ENCODE data around the gene COL6A5. TPM values are rescaled to one million over a fixed set of nuclear protein-coding genes. Genes with fewer than 3 reads are reported as not detected.

The COL6A5 gene
- total and polyA plus RNA-seq, 2 of the 13 experiments (the other 11 are each of a cell fraction or from before 2014, with no cell fraction given), result not detected

DNA sequence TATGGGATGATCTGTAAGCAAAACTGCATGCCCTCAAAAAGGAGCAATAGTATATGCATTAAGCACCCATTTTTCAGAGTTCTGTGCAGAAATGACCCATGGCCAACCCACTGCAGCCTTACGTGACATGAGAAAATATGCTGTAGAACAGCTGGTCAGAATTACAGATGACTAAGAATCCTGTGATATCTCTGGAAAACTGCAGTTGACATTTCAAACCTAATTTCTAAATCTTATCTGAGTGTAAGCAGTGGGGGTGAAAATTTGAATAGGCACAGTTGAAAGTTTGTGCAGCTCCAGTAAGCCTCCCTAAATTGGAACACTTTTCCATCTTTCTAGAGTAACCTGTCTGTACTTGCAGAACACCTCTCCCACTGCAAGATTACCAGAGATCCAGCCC, 142.8 kb downstream of the COL6A5 start (continued):
- TF ChIP-seq, protein P1, sequence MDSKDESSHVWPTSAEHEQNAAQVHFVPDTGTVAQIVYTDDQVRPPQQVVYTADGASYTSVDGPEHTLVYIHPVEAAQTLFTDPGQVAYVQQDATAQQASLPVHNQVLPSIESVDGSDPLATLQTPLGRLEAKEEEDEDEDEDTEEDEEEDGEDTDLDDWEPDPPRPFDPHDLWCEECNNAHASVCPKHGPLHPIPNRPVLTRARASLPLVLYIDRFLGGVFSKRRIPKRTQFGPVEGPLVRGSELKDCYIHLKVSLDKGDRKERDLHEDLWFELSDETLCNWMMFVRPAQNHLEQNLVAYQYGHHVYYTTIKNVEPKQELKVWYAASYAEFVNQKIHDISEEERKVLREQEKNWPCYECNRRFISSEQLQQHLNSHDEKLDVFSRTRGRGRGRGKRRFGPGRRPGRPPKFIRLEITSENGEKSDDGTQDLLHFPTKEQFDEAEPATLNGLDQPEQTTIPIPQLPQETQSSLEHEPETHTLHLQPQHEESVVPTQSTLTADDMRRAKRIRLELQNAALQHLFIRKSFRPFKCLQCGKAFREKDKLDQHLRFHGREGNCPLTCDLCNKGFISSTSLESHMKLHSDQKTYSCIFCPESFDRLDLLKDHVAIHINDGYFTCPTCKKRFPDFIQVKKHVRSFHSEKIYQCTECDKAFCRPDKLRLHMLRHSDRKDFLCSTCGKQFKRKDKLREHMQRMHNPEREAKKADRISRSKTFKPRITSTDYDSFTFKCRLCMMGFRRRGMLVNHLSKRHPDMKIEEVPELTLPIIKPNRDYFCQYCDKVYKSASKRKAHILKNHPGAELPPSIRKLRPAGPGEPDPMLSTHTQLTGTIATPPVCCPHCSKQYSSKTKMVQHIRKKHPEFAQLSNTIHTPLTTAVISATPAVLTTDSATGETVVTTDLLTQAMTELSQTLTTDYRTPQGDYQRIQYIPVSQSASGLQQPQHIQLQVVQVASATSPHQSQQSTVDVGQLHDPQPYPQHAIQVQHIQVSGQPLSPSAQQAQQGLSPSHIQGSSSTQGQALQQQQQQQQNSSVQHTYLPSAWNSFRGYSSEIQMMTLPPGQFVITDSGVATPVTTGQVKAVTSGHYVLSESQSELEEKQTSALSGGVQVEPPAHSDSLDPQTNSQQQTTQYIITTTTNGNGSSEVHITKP (CRISPR knock-in tag; IDR thresholded peaks at IDR 0.05; ENCODE audit: low read depth), result no peak
- no peak for TF ChIP-seq REL (CRISPR knock-in tag; conservative IDR thresholded peaks at IDR 0.05)
- no peak for TF ChIP-seq TCF12 (IDR thresholded peaks at IDR 0.05)
- no peak for TF ChIP-seq TCF12 (CRISPR knock-in tag; IDR thresholded peaks at IDR 0.05)

DNA sequence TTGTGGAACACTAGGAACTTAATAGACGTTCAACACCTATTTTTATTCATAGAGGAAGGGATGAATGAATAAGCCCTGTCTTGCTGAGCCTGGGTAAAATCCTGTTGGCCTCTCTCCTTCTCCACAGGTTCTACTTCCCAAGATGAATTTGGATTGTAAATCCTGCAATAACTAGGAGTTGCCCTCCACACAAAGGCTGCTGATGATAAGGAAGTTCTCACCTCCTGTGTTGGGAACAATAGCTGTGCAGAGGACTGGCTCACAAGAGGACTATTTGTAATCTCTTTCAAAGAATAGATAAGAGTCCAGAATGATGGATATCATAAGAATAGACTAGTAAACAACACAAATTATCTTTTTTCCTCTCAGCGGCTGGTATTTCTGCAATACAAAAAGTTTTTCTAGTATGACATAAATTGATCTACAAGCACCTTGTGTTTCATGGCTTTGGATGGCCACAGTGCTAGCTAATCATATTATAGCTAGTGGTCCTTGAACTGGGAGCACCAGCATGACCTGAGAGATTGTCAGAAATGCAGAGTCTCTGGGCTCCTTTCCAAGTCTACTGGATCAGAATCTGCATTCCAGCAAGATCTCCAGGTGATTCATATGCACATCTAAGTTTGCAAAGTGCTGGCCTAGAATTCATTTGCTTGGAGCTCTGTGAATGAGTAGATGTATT, 143.4 kb downstream of the COL6A5 start:
- Histone ChIP-seq H3K27me3 (ENCODE audit: control insufficient read depth in 1 of 2, insufficient read depth in 2 of 2, low read length in 2 of 2) (peaks cover 0 to 2% of the 10 kb centered on the region in 2 experiments; a peak in 1 of 5 replicates), H3K4me3 (replicated peaks in 1 of 3; ENCODE audit: insufficient read depth in 1 of 3, low read depth in 2 of 3, low read length in 3 of 3) (no peak overlapping the region), H3K9me3 (ENCODE audit: low read length) (no peaks in the 10 kb centered on the region), H2AFZ (ENCODE audit: low read length) (no peak overlapping the region), H4K20me1 (ENCODE audit: insufficient read depth, low read length) (no peaks in the 10 kb centered on the region), H3K36me3 (replicated peaks in 1 of 2; ENCODE audit: control insufficient read depth in 1 of 2, insufficient read depth in 2 of 2, low read length in 2 of 2) (no peaks in the 10 kb centered on the region), H3K27ac (ENCODE audit: extremely low read length, insufficient read depth, low read length) (no peak overlapping the region), H3K4me1 (ENCODE audit: insufficient read depth, low read length) (no peaks in the 10 kb centered on the region), H3K4me2 (ENCODE audit: low read depth, low read length) (no peak overlapping the region), H3K79me2 (ENCODE audit: insufficient read depth, low read length) (no peaks in the 10 kb centered on the region), H3K9ac (ENCODE audit: insufficient read depth, low read depth, low read length) (no peak overlapping the region)
- ChIA-PET CTCF (ENCODE audit: low intra/inter-chr PET ratio, low total read pairs) (no interaction called here), POLR2A (no interaction called here)
- in situ Hi-C loops (cut with HindIII; ENCODE audit: extremely low pct_ligation_motif_present, low pct_unique_long_range_greater_than_20kb), result no loop called here
- ATAC-seq (no peak), FAIRE-seq (no peak), DNase-seq (ENCODE audit: low spot score) (no peak)
- intact Hi-C loops (cut with micrococcal nuclease; ENCODE audit: unreplicated experiment), result no loop called here
- whole genome bisulfite sequencing (ENCODE audit: low lambda C conversion rate), result 0% methylated on average over 2 of the region's 2 CpGs
- TF ChIP-seq HDAC2 (CRISPR knock-in tag; IDR thresholded peaks at IDR 0.05), result no peak
- TF ChIP-seq ZFP1 (CRISPR knock-in tag; IDR thresholded peaks at IDR 0.05), result no peak
- TF ChIP-seq, protein P2, sequence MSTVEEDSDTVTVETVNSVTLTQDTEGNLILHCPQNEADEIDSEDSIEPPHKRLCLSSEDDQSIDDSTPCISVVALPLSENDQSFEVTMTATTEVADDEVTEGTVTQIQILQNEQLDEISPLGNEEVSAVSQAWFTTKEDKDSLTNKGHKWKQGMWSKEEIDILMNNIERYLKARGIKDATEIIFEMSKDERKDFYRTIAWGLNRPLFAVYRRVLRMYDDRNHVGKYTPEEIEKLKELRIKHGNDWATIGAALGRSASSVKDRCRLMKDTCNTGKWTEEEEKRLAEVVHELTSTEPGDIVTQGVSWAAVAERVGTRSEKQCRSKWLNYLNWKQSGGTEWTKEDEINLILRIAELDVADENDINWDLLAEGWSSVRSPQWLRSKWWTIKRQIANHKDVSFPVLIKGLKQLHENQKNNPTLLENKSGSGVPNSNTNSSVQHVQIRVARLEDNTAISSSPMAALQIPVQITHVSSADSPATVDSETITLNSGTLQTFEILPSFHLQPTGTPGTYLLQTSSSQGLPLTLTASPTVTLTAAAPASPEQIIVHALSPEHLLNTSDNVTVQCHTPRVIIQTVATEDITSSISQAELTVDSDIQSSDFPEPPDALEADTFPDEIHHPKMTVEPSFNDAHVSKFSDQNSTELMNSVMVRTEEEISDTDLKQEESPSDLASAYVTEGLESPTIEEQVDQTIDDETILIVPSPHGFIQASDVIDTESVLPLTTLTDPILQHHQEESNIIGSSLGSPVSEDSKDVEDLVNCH (CRISPR knock-in tag; IDR thresholded peaks at IDR 0.05), result no peak
- no peak for TF ChIP-seq ZNF10 (CRISPR knock-in tag; IDR thresholded peaks at IDR 0.05; ENCODE audit: borderline replicate concordance, low read depth)
- no peak for TF ChIP-seq FOXC1 (CRISPR knock-in tag; IDR thresholded peaks at IDR 0.05; ENCODE audit: borderline replicate concordance)
- TF ChIP-seq, protein P3, sequence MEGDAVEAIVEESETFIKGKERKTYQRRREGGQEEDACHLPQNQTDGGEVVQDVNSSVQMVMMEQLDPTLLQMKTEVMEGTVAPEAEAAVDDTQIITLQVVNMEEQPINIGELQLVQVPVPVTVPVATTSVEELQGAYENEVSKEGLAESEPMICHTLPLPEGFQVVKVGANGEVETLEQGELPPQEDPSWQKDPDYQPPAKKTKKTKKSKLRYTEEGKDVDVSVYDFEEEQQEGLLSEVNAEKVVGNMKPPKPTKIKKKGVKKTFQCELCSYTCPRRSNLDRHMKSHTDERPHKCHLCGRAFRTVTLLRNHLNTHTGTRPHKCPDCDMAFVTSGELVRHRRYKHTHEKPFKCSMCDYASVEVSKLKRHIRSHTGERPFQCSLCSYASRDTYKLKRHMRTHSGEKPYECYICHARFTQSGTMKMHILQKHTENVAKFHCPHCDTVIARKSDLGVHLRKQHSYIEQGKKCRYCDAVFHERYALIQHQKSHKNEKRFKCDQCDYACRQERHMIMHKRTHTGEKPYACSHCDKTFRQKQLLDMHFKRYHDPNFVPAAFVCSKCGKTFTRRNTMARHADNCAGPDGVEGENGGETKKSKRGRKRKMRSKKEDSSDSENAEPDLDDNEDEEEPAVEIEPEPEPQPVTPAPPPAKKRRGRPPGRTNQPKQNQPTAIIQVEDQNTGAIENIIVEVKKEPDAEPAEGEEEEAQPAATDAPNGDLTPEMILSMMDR (CRISPR knock-in tag; IDR thresholded peaks at IDR 0.05), result no peak
- TF ChIP-seq ZNF589 (CRISPR knock-in tag; conservative IDR thresholded peaks at IDR 0.05), result no peak
- no peak for TF ChIP-seq SAP130 (CRISPR knock-in tag; IDR thresholded peaks at IDR 0.05; ENCODE audit: low read depth)
- no TSS peak for BruUV-seq (replicated peaks)
